HG03378 (cell line): ENCODE measurements around the gene ICAM5.
"Not testable (repeated sequence)": the region's sequence is repeated elsewhere in the genome, so short reads cannot be mapped to it uniquely, and the experiment has no call there.

ENCODE experiments used
- ATAC-seq: cut with Tn5 transposase; IDR thresholded peaks from one replicate; pipeline ENCODE4 v1.9.1; 2021; ENCODE audit warnings: mild to moderate bottlenecking, moderate library complexity; ENCODE audit not compliant: unreplicated experiment

Gene ICAM5

DNA sequence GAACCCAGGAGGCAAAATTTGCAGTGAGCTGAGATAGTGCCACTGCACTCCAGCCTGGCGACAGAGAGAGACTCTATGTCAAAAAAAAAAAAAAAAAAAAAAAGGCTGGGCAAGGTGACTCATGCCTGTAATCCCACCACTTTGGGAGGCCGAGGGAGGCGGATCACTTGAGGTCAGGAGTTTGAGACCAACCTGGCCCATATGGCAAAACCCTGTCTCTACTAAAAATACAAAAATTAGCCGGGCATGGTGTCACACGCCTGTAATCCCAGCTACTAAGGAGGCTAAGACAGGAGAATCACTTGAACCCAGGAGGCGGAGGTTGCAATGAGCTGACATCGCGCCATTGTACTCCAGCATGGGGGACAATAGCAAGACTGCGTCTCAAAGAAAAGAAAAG is 47.0 kb downstream of the ICAM5 start:
- ATAC-seq = not testable (repeated sequence)

DNA sequence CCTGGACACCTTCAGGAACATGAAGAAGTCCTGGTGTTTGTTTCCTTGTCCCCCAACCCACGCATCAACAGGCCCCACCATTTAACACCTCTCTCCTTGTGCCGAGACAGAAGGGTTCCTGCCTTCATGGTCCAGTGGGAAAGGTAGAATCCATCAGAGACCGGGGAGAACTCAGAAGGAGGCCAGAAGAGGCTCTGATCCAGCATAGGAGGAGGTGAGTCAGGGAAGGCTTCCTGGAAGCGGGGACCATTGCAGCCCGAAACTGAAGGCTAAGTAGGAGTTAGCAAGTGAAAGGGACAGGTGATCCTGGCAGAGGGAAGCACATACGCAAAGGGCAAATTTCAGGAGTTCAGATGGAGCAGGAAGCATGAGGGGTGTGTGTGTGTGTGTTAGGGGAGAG is 49.2 kb downstream of the ICAM5 start:
- no peak for ATAC-seq

DNA sequence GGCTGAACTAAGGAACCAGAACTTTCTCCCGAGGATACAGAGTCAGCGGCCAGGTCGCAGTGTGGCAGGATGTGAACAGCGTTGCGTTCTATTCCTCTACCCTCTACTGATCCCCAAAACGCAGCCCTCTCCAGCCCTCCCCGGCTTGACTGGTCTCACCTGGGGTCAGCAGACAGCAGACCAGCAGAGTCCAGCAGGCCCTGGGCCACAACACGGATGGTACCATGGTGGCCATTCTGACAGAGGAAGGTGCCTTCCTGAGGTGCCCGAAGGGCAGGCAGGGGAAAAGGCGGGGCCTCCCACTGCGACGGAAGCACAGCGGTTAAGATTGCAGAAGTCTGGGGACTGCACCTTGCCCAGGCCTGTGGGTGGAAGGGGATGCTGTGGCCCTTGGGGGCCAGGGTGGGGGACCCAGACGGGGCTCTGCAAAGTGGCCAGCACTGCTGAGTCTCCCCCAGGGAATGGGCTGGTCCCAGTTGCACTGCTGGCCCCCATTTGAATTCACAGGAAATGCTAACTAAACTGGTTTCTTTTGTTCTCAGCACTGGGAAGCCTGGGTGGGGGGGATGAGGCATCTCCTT is 49.7 kb downstream of the ICAM5 start, which contains the start of gene ICAM3:
TSS of gene ICAM3 (minus strand) at position 245 of the 581 bp plus-strand sequence. CDS start at position 235, 10 bp downstream.
- no peak for ATAC-seq

DNA sequence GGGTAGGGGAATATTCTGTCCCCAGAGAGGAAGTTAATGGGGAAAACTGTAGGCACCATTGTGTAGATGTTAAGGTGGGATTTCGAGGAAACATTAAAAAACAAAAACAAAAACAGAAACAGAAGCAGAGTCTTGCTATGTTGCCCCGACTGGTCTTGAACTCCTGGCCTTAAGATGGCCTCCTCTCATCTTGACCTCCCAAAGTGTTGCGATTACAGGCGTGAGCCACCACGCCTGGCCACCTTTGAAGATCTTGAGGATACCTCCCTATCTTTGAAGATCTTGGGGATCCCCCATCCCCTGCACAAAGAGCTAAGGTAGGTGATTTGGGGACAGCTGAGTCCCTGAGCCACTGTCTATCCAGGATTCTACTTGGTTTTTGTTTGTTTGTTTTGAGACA is 50.2 kb downstream of the ICAM5 start:
- ATAC-seq = no peak

DNA sequence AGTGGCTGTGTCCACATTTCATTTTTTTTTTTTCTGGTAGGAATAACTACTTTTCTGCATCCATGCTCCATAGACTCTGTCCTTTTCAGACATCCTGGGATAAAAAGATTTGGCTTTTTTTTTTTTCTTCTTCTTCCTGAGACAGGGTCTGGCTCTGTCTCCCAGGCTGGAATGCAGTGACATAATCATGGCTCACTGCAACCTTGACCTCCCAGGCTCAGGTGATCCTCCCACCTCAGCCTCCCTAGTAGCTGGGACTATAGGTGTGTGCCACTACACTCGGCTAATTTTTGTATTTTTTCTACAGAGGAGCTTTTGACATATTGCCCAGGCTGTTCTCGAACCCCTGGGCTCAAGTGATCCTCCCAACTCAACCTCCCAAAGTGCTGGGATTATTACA is 53.7 kb downstream of the ICAM5 start:
- no peak for ATAC-seq

DNA sequence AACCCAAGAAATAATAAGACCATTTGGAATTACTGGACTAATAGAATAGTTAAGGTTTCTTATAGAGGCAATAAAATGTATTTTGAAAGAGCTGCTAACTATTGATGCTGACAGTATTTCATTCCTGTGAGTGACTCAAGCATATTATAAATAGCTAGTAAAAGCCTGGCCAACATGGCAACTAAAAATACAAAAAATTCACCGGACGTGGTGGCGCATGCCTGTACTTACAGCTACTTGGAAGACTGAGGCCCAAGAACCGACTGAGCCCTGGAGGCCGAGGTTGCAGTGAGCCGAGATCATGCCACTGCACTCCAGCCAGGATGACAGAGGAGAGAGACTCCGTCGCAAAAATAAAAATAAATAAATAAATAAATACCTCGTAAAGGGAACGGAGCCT is 55.0 kb downstream of the ICAM5 start:
- ATAC-seq = no peak
